HepG2 (cell line): ENCODE data around the gene SLC16A3. TPM values are rescaled to one million over a fixed set of nuclear protein-coding genes. Genes with fewer than 3 reads are reported as not detected.

ENCODE experiments used
- CENPT ChIP-seq: sonication (generic); formaldehyde crosslinking; IDR thresholded peaks from 2 replicates; pipeline ENCODE4 v1.8.0; 2022; ENCODE audit warnings: low read depth, mild to moderate bottlenecking, moderate library complexity, missing genetic modification reagents
- GMEB2 ChIP-seq: IDR thresholded peaks from 2 replicates; pipeline ENCODE4 v1.6.1; 2016; ENCODE audit warnings: missing biosample characterization, missing genetic modification reagents, low read depth
- GPN1 ChIP-seq: sonication (generic); formaldehyde crosslinking; IDR thresholded peaks from 2 replicates; pipeline ENCODE4 v1.5.1; 2020; ENCODE audit warnings: missing genetic modification reagents, borderline replicate concordance
- HDAC2 ChIP-seq: sonication (generic); formaldehyde crosslinking; IDR thresholded peaks from 2 replicates; pipeline ENCODE4 v1.4.0; 2020; ENCODE audit warnings: missing genetic modification reagents
- HMGXB3 ChIP-seq: sonication (generic); formaldehyde crosslinking; IDR thresholded peaks from 2 replicates; pipeline ENCODE4 v1.4.0; 2020; ENCODE audit warnings: missing genetic modification reagents, borderline replicate concordance
- MAZ ChIP-seq, 2 experiments: sonication (generic) in 1 of 2; formaldehyde crosslinking in 1 of 2; IDR thresholded peaks; 2 replicates each; pipeline versions ENCODE4 v1.5.0 to v1.6.1; 2012 to 2020; ENCODE audit warnings: low read depth in 2 of 2, mild to moderate bottlenecking in 2 of 2, borderline replicate concordance in 1 of 2, improper control_type of control experiment in 1 of 2, low read length in 1 of 2, missing genetic modification reagents in 1 of 2, moderate library complexity in 1 of 2
- MXI1 ChIP-seq: IDR thresholded peaks from 3 replicates; pipeline ENCODE4 v1.6.1; 2012; ENCODE audit warnings: low read depth, low read length, inconsistent platforms, borderline replicate concordance
- NR1H2 ChIP-seq: sonication (generic); formaldehyde crosslinking; IDR thresholded peaks from 2 replicates; pipeline ENCODE4 v1.8.1; 2022; ENCODE audit warnings: low read depth, missing genetic modification reagents, borderline replicate concordance
- POGZ ChIP-seq: sonication (generic); formaldehyde crosslinking; IDR thresholded peaks from 2 replicates; pipeline ENCODE4 v1.4.0; 2020; ENCODE audit warnings: mild to moderate bottlenecking, missing genetic modification reagents
- TMF1 ChIP-seq: sonication (generic); formaldehyde crosslinking; IDR thresholded peaks from 2 replicates; pipeline ENCODE4 v1.8.1; 2022; ENCODE audit warnings: low read depth, missing genetic modification reagents
- TOE1 ChIP-seq: sonication (generic); formaldehyde crosslinking; IDR thresholded peaks from 2 replicates; pipeline ENCODE4 v1.4.0; 2020; ENCODE audit warnings: mild to moderate bottlenecking, missing genetic modification reagents
- TRIM24 ChIP-seq: sonication (generic); formaldehyde crosslinking; IDR thresholded peaks from 2 replicates; pipeline ENCODE4 v1.8.0; 2022; ENCODE audit warnings: mild to moderate bottlenecking, missing genetic modification reagents
- ZBTB1 ChIP-seq: sonication (generic); formaldehyde crosslinking; IDR thresholded peaks from 2 replicates; pipeline ENCODE4 v1.4.0; 2020; ENCODE audit warnings: missing genetic modification reagents, borderline replicate concordance
- ZBTB7B ChIP-seq: sonication (generic); formaldehyde crosslinking; IDR thresholded peaks from 2 replicates; pipeline ENCODE4 v1.4.0; 2020; ENCODE audit warnings: missing genetic modification reagents
- ZNF160 ChIP-seq: sonication (generic); formaldehyde crosslinking; IDR thresholded peaks from 2 replicates; pipeline ENCODE4 v1.8.0; 2022; ENCODE audit warnings: mild to moderate bottlenecking, inconsistent platforms, missing genetic modification reagents
- ZNF30 ChIP-seq: sonication (generic); formaldehyde crosslinking; IDR thresholded peaks from 2 replicates; pipeline ENCODE4 v1.5.0; 2020; ENCODE audit warnings: mild to moderate bottlenecking, missing genetic modification reagents
- ZNF746 ChIP-seq: sonication (generic); formaldehyde crosslinking; IDR thresholded peaks from 2 replicates; pipeline ENCODE4 v1.8.0; 2022; ENCODE audit warnings: mild to moderate bottlenecking, missing genetic modification reagents
- polyA plus RNA-seq, 8 experiments: library from polyadenylated mRNA; depleted of rRNA in 3 of 8; stranded (reverse) in 7 of 8; unstranded in 1 of 8; fragments of >200 nt; fragmentation: Illumina TruSeq in 4 of 8; extraction: Trizol in 4 of 8; gene quantifications; 2 replicates each; pipeline versions ENCODE4 v1.2.1 to v1.2.3, GENCODE V29; 2011 to 2016; ENCODE audit warnings: low read depth in 4 of 8, missing spikeins in 1 of 8, mixed read lengths in 1 of 8; ENCODE audit not compliant: insufficient read depth in 1 of 8
- total RNA-seq, 5 experiments: library from RNA; depleted of rRNA; stranded (reverse); fragments of >200 nt; fragmentation: Illumina TruSeq; extraction: Trizol; gene quantifications; 2 replicates each; pipeline ENCODE4 v1.2.3, GENCODE V29; 2016; ENCODE audit warnings: low read depth in 1 of 5
- TF ChIP-seq, protein P1 (sequence below): sonication (generic); formaldehyde crosslinking; IDR thresholded peaks from 2 replicates; pipeline ENCODE4 v1.4.0; 2020; ENCODE audit warnings: mild to moderate bottlenecking, missing genetic modification reagents
- TF ChIP-seq, protein P2 (sequence below): sonication (generic); formaldehyde crosslinking; IDR thresholded peaks from 2 replicates; pipeline ENCODE4 v1.5.0; 2020; ENCODE audit warnings: mild to moderate bottlenecking, missing genetic modification reagents, borderline replicate concordance
- TF ChIP-seq, protein P3 (sequence below): sonication (generic); formaldehyde crosslinking; conservative IDR thresholded peaks from 2 replicates; pipeline ENCODE4 v1.4.0; 2020; ENCODE audit warnings: missing genetic modification reagents

Gene SLC16A3
- total and polyA plus RNA-seq, 2 of the 13 experiments (the other 11 are each of a cell fraction or from before 2014, with no cell fraction given) = 242 to 349 TPM

- TF ChIP-seq ZNF30 (CRISPR knock-in tag) (no peak), GPN1 (CRISPR knock-in tag) (no peak), ZNF746 (peak; percentile 45), TOE1 (CRISPR knock-in tag) (no peak), NR1H2 (CRISPR knock-in tag) (no peak), MAZ (IDR thresholded peaks at IDR 0.05; ENCODE audit: borderline replicate concordance, low read depth, low read length) (no peak), MAZ (CRISPR knock-in tag; IDR thresholded peaks at IDR 0.05; ENCODE audit: low read depth) (0 out of 2 replicates have a peak, but pooled peaks have one; percentile 5), MXI1 (0 out of 3 replicates have a peak, but pooled peaks have one; percentile 19), TMF1 (CRISPR knock-in tag) (no peak), ZBTB7B (no peak), TRIM24 (no peak), ZBTB1 (CRISPR knock-in tag) (no peak), POGZ (CRISPR knock-in tag) (no peak), GMEB2 (CRISPR knock-in tag) (no peak), HDAC2 (no peak; the same call in 1 of the 2 replicates), CENPT (CRISPR knock-in tag) (0 out of 2 replicates have a peak, but pooled peaks have one; percentile 7), ZNF160 (no peak), HMGXB3 (CRISPR knock-in tag) (no peak)
- TF ChIP-seq, protein P1, sequence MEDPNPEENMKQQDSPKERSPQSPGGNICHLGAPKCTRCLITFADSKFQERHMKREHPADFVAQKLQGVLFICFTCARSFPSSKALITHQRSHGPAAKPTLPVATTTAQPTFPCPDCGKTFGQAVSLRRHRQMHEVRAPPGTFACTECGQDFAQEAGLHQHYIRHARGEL (CRISPR knock-in tag) = no peak
- TF ChIP-seq, protein P2, sequence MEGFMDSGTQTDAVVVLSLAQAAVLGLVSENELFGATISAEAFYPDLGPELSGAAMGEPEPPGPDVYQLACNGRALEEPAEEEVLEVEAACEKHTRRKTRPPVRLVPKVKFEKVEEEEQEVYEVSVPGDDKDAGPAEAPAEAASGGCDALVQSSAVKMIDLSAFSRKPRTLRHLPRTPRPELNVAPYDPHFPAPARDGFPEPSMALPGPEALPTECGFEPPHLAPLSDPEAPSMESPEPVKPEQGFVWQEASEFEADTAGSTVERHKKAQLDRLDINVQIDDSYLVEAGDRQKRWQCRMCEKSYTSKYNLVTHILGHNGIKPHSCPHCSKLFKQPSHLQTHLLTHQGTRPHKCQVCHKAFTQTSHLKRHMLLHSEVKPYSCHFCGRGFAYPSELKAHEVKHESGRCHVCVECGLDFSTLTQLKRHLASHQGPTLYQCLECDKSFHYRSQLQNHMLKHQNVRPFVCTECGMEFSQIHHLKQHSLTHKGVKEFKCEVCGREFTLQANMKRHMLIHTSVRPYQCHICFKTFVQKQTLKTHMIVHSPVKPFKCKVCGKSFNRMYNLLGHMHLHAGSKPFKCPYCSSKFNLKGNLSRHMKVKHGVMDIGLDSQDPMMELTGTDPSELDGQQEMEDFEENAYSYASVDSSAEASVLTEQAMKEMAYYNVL (CRISPR knock-in tag) = no peak
- TF ChIP-seq, protein P3, sequence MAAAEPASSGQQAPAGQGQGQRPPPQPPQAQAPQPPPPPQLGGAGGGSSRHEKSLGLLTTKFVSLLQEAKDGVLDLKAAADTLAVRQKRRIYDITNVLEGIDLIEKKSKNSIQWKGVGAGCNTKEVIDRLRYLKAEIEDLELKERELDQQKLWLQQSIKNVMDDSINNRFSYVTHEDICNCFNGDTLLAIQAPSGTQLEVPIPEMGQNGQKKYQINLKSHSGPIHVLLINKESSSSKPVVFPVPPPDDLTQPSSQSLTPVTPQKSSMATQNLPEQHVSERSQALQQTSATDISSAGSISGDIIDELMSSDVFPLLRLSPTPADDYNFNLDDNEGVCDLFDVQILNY (CRISPR knock-in tag) = no peak
Observed at GRCh38 chr17:82243648-82244412, 15.0 kb downstream of the SLC16A3 start (continued).
